H1 (cell line): ENCODE measurements around the gene TMC3. TPM values are rescaled to one million over a fixed set of nuclear protein-coding genes. Genes with fewer than 3 reads are reported as not detected.

Source experiments
- CHD2 ChIP-seq: IDR thresholded peaks from 2 replicates; pipeline ENCODE4 v1.6.1; 2012; ENCODE audit warnings: low read length, improper control_type of control experiment
- CREB1 ChIP-seq: IDR thresholded peaks from 2 replicates; pipeline ENCODE4 v1.6.1; 2012; ENCODE audit warnings: inconsistent platforms
- GTF2F1 ChIP-seq: IDR thresholded peaks from 2 replicates; pipeline ENCODE4 v1.6.1; 2012; ENCODE audit warnings: low read depth, low read length, improper control_type of control experiment, borderline replicate concordance
- JUN ChIP-seq: IDR thresholded peaks from 2 replicates; pipeline ENCODE4 v1.6.1; 2011; ENCODE audit warnings: low read depth, mild to moderate bottlenecking, improper control_type of control experiment, low read length
- NRF1 ChIP-seq: IDR thresholded peaks from 2 replicates; pipeline ENCODE4 v1.6.1; 2011; ENCODE audit warnings: mild to moderate bottlenecking, low read depth, low read length, improper control_type of control experiment
- POLR2AphosphoS5 ChIP-seq: IDR thresholded peaks from 2 replicates; pipeline ENCODE4 v1.6.1; 2011; ENCODE audit warnings: low read depth, low read length
- RNF2 ChIP-seq: fragments of 200-900, 300-1000 bp; sonication (generic); IDR thresholded peaks from 2 replicates; pipeline ENCODE4 v1.7.1; 2016; ENCODE audit warnings: borderline replicate concordance, low read depth, mild to moderate bottlenecking, antibody characterized with exemption, low read length; ENCODE audit not compliant: poor library complexity, severe bottlenecking; ENCODE audit errors: missing control alignments
- SAP30 ChIP-seq: fragments of 300-600 bp; sonication (generic); IDR thresholded peaks from 2 replicates; pipeline ENCODE4 v1.7.1; 2012; ENCODE audit warnings: low read length, moderate library complexity, mild to moderate bottlenecking, inconsistent platforms; ENCODE audit not compliant: insufficient read depth, insufficient replicate concordance
- SP1 ChIP-seq: IDR thresholded peaks from 2 replicates; pipeline ENCODE4 v1.6.1; 2011; ENCODE audit warnings: low read depth, low read length
- SP2 ChIP-seq: IDR thresholded peaks from 2 replicates; pipeline ENCODE4 v1.6.1; 2012; ENCODE audit warnings: mild to moderate bottlenecking, low read length, inconsistent platforms
- TAF1 ChIP-seq: IDR thresholded peaks from 2 replicates; pipeline ENCODE4 v1.6.1; 2011; ENCODE audit warnings: mild to moderate bottlenecking, low read depth, low read length
- TBP ChIP-seq: IDR thresholded peaks from 2 replicates; pipeline ENCODE4 v1.6.1; 2011; ENCODE audit warnings: low read depth, low read length, improper control_type of control experiment
- polyA plus RNA-seq, 7 experiments: library from polyadenylated mRNA; depleted of rRNA in 3 of 7; stranded (reverse) in 5 of 7; unstranded in 2 of 7; fragments of >200 nt in 5 of 7; fragments of 200-250 nt in 2 of 7; gene quantifications; 1 replicate in 5 of 7; 2 replicates in 1 of 7; 4 replicates in 1 of 7; pipeline versions ENCODE4 v1.2.1 to v1.2.3, GENCODE V29; 2011 to 2013; ENCODE audit warnings: missing spikeins in 2 of 7, mixed read lengths in 2 of 7
- total RNA-seq: library from RNA; stranded (reverse); fragmentation: NEBNext Ultra II Directional; extraction: Animal tissue kit (Norgen Biotek cat#: 25700); gene quantifications from 2 replicates; pipeline ENCODE4 v1.2.1, GENCODE V29; 2021
- TF ChIP-seq, protein P1 (sequence below): IDR thresholded peaks from 2 replicates; pipeline ENCODE4 v1.6.1; 2012; ENCODE audit warnings: inconsistent platforms

Gene TMC3
- total and polyA plus RNA-seq, 2 of the 8 experiments (the other 6 are each of a cell fraction or from before 2014, with no cell fraction given), result not detected

DNA sequence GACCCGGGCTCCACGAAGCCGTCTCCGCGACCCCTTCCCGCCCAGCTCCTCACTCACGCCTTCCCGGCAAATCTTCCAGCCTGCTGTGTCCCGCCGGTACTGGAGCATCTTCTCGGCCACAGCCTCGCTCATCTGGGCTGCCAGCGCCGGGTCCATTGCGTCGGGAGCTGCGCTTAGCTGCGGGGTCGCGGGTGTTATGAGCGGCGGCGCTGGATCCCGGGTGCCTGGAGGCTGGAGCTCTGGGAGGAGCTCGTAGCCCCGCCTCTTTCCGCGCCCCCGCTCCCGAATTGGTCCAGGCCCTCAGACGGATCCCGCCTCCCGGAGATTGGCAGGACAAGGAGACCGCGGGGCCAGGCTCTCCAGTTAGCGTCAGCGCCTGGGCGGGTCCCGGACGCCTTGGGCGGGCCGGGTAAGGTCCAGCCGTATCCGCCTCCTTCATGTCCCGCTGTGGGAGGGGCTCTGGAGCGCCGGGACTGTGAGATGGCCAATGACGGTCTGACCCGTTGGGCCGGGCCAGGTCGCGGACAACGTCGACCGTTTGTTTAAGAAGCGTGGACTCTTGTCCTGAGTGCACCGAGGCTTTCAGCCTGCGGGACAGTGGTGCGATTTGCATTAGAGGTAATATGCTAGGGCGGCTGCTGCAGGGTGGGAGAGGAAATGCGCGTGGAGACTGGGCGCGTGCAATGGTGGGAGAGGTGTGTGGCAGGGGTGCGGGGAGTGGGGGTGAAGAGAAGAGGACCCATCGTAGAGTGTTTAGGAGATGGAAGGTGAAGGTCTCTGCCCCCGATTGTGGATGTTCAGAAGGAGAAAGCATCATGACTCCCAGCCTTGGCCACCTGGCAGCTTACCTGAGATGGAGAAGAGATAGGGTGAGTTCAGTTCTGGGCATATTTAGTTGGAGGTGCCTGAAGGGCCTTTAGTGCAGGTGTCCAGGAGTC is 49.8 kb downstream of the TMC3 start, which contains the start of gene STARD5 (continued):
- peak; percentile 57; the same call in 1 of the 2 replicates for TF ChIP-seq CHD2
- no peak for TF ChIP-seq JUN
- no peak for TF ChIP-seq SAP30
- peak; percentile 95 for TF ChIP-seq TBP
- TF ChIP-seq POLR2AphosphoS5, result peak; percentile 87
- TF ChIP-seq CREB1, result peak; percentile 7; the same call in 1 of the 2 replicates
- TF ChIP-seq, protein P1, sequence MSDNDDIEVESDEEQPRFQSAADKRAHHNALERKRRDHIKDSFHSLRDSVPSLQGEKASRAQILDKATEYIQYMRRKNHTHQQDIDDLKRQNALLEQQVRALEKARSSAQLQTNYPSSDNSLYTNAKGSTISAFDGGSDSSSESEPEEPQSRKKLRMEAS, result peak; percentile 48; the same call in 1 of the 2 replicates
- TF ChIP-seq RNF2, result no peak
- peak; percentile 99 for TF ChIP-seq TAF1
- TF ChIP-seq GTF2F1, result 0 out of 2 replicates have a peak, but pooled peaks have one; percentile 24
- TF ChIP-seq SP1, result peak; percentile 89
- TF ChIP-seq SP2, result peak; percentile 28; the same call in 1 of the 2 replicates
- TF ChIP-seq NRF1, result no peak
